PC-9 (cell line): ENCODE data around the gene TTLL5. TPM values are rescaled to one million over a fixed set of nuclear protein-coding genes. Genes with fewer than 3 reads are reported as not detected.
"Not testable (repeated sequence)": the region's sequence is repeated elsewhere in the genome, so short reads cannot be mapped to it uniquely, and the experiment has no call there.

ENCODE experiments used
- BruUV-seq: library from RNA; stranded (reverse); fragments of 400-500 nt; replicated peaks from 2 replicates; lab custom pipeline; 2021; lab: Mats Ljungman, UMichigan
- CTCF ChIA-PET: fragments of 300-600 bp; sonication (Branson Sonifier 250); formaldehyde crosslinking; loops from one replicate; lab custom pipeline; 2022; ENCODE audit warnings: antibody characterized with exemption; lab: Charles Lee
- POLR2A ChIA-PET: fragments of 300-600 bp; sonication (Branson Sonifier 250); formaldehyde crosslinking; loops from one replicate; lab custom pipeline; 2022; ENCODE audit warnings: antibody characterized with exemption; ENCODE audit not compliant: unreplicated experiment; lab: Charles Lee
- DNase-seq, 2 experiments: peaks; one replicate each; pipeline versions ENCODE4 v3.0.0 to v3.0.0-alpha.2; 2015 to 2022; ENCODE audit warnings: mixed read lengths in 1 of 2
- H2AFZ ChIP-seq: fragments of 200-600 bp; sonication (generic); 2 replicates; pipeline ENCODE4 v1.8.1; 2017; ENCODE audit warnings: antibody characterized with exemption
- H3F3A ChIP-seq: fragments of 200-600 bp; sonication (generic); 2 replicates; pipeline ENCODE4 v1.8.1; 2017; ENCODE audit warnings: antibody characterized with exemption, mild to moderate bottlenecking, low read depth; ENCODE audit not compliant: insufficient read depth
- H3K27ac ChIP-seq: fragments of 200-600 bp; sonication (generic); 2 replicates; pipeline ENCODE4 v1.6.1; 2016; ENCODE audit warnings: mixed run types
- H3K27me3 ChIP-seq: fragments of 200-600 bp; sonication (generic); 2 replicates; pipeline ENCODE4 v1.6.1; 2016; ENCODE audit warnings: low read depth, mixed run types; ENCODE audit not compliant: insufficient read depth
- H3K36me3 ChIP-seq: fragments of 200-600 bp; sonication (generic); 2 replicates; pipeline ENCODE4 v1.6.1; 2016; ENCODE audit warnings: low read depth, mixed run types
- H3K4me1 ChIP-seq: fragments of 200-600 bp; sonication (generic); replicated peaks from 2 replicates; pipeline ENCODE4 v1.6.1; 2016; ENCODE audit warnings: mixed run types; ENCODE audit not compliant: insufficient read depth
- H3K4me2 ChIP-seq: fragments of 200-600 bp; sonication (generic); 2 replicates; pipeline ENCODE4 v1.6.1; 2017; ENCODE audit warnings: mixed run types
- H3K4me3 ChIP-seq: fragments of 200-600 bp; sonication (generic); 2 replicates; pipeline ENCODE4 v1.6.1; 2016; ENCODE audit warnings: mixed run types
- H3K79me2 ChIP-seq: fragments of 200-600 bp; sonication (generic); 2 replicates; pipeline ENCODE4 v1.6.1; 2017; ENCODE audit warnings: low read depth, mixed run types
- H3K9me2 ChIP-seq: fragments of 200-600 bp; sonication (generic); 2 replicates; pipeline ENCODE4 v1.8.1; 2017; ENCODE audit warnings: mild to moderate bottlenecking; ENCODE audit not compliant: insufficient read depth
- H3K9me3 ChIP-seq: fragments of 200-600 bp; sonication (generic); 2 replicates; pipeline ENCODE4 v1.8.1; 2016; ENCODE audit warnings: low read depth; ENCODE audit not compliant: insufficient read depth
- H4K20me1 ChIP-seq: fragments of 200-600 bp; sonication (generic); 2 replicates; pipeline ENCODE4 v1.8.1; 2017; ENCODE audit not compliant: insufficient read depth
- EZH2 ChIP-seq: fragments of 200-600 bp; sonication (generic); IDR thresholded peaks from 2 replicates; pipeline ENCODE4 v1.8.0; 2017; ENCODE audit warnings: antibody characterized with exemption, low read depth
- intact Hi-C: fragments of 100-400 bp; cut with micrococcal nuclease; formaldehyde crosslinking; loops from one replicate; pipeline ENCODE4 v1.10.0; 2022; ENCODE audit not compliant: unreplicated experiment
- total RNA-seq: library from RNA; stranded (reverse); gene quantifications from 2 replicates; pipeline ENCODE4 v1.2.3, GENCODE V29; 2021
- TF ChIP-seq, protein P1 (sequence below): fragments of 200-600 bp; sonication (generic); conservative IDR thresholded peaks from 2 replicates; pipeline ENCODE4 v1.6.1; 2017; ENCODE audit warnings: mixed run types, antibody characterized with exemption, mild to moderate bottlenecking, moderate library complexity

TTLL5 gene
- total RNA-seq, 1 experiment from 2014 or later, result 75.3 TPM

DNA sequence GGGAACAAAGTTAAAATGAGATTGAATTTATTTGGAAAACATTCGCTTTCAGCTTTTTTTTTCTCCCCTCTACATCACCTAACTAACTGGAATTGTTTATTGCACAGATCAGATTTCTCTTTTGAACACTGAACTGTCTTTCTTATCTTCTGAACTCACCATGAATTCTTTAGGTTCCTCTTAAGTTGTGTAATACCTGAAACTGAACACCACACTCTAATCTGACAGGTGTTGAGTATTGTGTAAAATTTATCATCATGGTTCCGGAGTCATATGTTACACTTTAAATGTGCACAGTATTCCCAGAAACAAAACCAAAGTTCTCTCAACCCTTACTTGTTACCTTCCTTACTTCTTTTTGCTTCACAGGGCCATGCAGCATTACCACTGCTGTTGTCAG is 254.0 kb downstream of the TTLL5 start:
- CTCF ChIA-PET, result interaction anchor here (0.7 kb wide), 1 partner anchor 10 kb away, joined by 3 read pairs; no protein-coding TSS in a partner anchor
- no peaks in the 10 kb centered on the region for H3K27me3 ChIP-seq
- peaks cover 12% of the 10 kb centered on the region; the same call in 1 of the 2 replicates for H3F3A ChIP-seq
- TF ChIP-seq, protein P1, sequence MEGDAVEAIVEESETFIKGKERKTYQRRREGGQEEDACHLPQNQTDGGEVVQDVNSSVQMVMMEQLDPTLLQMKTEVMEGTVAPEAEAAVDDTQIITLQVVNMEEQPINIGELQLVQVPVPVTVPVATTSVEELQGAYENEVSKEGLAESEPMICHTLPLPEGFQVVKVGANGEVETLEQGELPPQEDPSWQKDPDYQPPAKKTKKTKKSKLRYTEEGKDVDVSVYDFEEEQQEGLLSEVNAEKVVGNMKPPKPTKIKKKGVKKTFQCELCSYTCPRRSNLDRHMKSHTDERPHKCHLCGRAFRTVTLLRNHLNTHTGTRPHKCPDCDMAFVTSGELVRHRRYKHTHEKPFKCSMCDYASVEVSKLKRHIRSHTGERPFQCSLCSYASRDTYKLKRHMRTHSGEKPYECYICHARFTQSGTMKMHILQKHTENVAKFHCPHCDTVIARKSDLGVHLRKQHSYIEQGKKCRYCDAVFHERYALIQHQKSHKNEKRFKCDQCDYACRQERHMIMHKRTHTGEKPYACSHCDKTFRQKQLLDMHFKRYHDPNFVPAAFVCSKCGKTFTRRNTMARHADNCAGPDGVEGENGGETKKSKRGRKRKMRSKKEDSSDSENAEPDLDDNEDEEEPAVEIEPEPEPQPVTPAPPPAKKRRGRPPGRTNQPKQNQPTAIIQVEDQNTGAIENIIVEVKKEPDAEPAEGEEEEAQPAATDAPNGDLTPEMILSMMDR, result no peak
- TF ChIP-seq EZH2, result no peak
- no peak overlapping the region for H2AFZ ChIP-seq
- intact Hi-C loops, result loop anchor here (5.0 kb wide), 1 partner anchor 203 kb away; no protein-coding TSS in a partner anchor
- H3K9me2 ChIP-seq, result no peaks in the 10 kb centered on the region
- no TSS peak for BruUV-seq
- no peak overlapping the region for H3K27ac ChIP-seq
- no peaks in the 10 kb centered on the region for H3K79me2 ChIP-seq
- H3K9me3 ChIP-seq, result no peaks in the 10 kb centered on the region
- DNase-seq, result peak in 1 of 2 experiments; percentile 67
- no peaks in the 10 kb centered on the region for H3K36me3 ChIP-seq
- H3K4me2 ChIP-seq, result no peak overlapping the region
- H3K4me3 ChIP-seq, result no peak overlapping the region
- H4K20me1 ChIP-seq, result no peaks in the 10 kb centered on the region
- POLR2A ChIA-PET, result interaction anchor here (0.6 kb wide), 1 partner anchor 10 kb away, joined by 7 read pairs; no protein-coding TSS in a partner anchor
- H3K4me1 ChIP-seq, result peaks cover 8% of the 10 kb centered on the region; the same call in 1 of the 2 replicates

DNA sequence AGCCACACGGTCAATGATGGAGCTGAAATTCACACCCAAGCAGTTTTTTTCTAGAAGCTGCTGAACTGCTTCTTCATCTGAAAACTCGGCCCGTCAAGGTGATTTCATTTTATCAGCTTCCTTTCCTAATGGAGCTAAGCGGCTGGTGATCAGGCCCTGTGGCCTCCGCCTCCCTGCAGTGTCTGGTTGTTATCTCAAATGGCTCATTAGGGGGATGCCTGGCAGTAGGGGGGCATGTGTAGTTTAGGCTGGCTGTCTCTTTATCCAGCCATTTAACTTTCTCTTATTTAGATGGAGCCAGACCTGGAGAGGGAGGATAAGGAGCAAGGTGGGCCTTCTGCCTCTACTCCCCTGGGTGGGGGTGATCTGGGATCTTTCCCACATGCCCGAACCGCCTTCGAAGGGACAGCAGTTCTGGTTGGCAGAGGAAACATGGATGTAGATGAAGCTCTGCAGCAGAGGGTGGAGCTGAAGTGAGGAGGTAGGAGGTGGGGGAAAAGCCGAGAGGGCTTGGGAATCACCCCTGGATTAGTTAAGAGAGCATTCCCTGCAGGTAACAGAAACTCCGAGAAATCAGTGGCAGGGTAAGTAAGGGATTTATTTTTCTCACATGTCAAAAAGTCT is 256.4 kb downstream of the TTLL5 start:
- ChIA-PET POLR2A (interaction anchor here (0.6 to 0.8 kb wide), 2 partner anchors 20 to 1103 kb away, joined by 3 read pairs; no protein-coding TSS in a partner anchor), CTCF (interaction anchor here (0.9 kb wide), 1 partner anchor 24 kb away, joined by 3 read pairs; no protein-coding TSS in a partner anchor)
- H2AFZ ChIP-seq, result no peak overlapping the region
- H3K9me3 ChIP-seq, result no peaks in the 10 kb centered on the region
- no TSS peak for BruUV-seq
- H3F3A ChIP-seq, result peaks cover 12% of the 10 kb centered on the region; the same call in 1 of the 2 replicates
- H3K4me3 ChIP-seq, result no peak overlapping the region
- H3K4me2 ChIP-seq, result no peak overlapping the region
- no peaks in the 10 kb centered on the region for H3K27me3 ChIP-seq
- no peaks in the 10 kb centered on the region for H3K79me2 ChIP-seq
- DNase-seq, result no peak
- intact Hi-C loops, result loop anchor here (5.0 kb wide), 1 partner anchor 205 kb away; no protein-coding TSS in a partner anchor
- no peak for TF ChIP-seq EZH2
- TF ChIP-seq, protein P1, result no peak
- H3K4me1 ChIP-seq, result peaks cover 8% of the 10 kb centered on the region; the same call in 1 of the 2 replicates
- H3K36me3 ChIP-seq, result no peaks in the 10 kb centered on the region
- no peaks in the 10 kb centered on the region for H4K20me1 ChIP-seq
- H3K9me2 ChIP-seq, result no peaks in the 10 kb centered on the region
- H3K27ac ChIP-seq, result no peak overlapping the region

DNA sequence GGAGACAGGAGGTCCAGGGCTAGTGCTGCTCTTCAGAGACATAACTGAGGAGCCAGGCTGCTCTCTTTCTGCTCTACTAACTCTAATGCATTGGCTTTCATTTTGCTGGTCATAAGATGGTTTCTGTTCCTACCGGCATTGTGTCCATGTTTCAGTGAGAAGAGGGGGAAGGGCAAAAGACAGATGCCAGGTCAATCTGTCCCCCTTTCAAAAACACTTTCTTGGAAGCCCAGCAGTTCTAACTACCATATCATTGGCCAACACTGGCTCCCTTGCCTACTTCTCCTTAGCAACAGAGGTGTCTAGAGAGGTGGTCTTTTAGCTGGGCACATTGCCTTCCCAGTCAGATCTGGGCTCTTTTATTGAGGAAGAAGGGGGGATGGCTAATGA is 256.9 kb downstream of the TTLL5 start:
- Histone ChIP-seq H3K36me3 (no peaks in the 10 kb centered on the region), H4K20me1 (no peaks in the 10 kb centered on the region), H3K9me2 (no peaks in the 10 kb centered on the region), H3K4me1 (peaks cover 8% of the 10 kb centered on the region; the same call in 1 of the 2 replicates), H3K27ac (no peak overlapping the region), H3F3A (peaks cover 12% of the 10 kb centered on the region; the same call in 1 of the 2 replicates), H2AFZ (no peak overlapping the region), H3K9me3 (no peaks in the 10 kb centered on the region), H3K4me2 (no peak overlapping the region), H3K4me3 (no peak overlapping the region), H3K27me3 (no peaks in the 10 kb centered on the region), H3K79me2 (no peaks in the 10 kb centered on the region)
- CTCF ChIA-PET, result interaction anchor here (0.9 kb wide), 1 partner anchor 24 kb away, joined by 3 read pairs; no protein-coding TSS in a partner anchor
- POLR2A ChIA-PET, result interaction anchor here (0.6 to 0.8 kb wide), 4 partner anchors 21 to 1104 kb away, joined by 3 to 4 read pairs (median 4); no protein-coding TSS in a partner anchor
- TF ChIP-seq EZH2, result no peak
- TF ChIP-seq, protein P1, result no peak
- no peak for DNase-seq
- no TSS peak for BruUV-seq
- intact Hi-C loops, result loop anchor here (5.0 kb wide), 1 partner anchor 206 kb away; no protein-coding TSS in a partner anchor

DNA sequence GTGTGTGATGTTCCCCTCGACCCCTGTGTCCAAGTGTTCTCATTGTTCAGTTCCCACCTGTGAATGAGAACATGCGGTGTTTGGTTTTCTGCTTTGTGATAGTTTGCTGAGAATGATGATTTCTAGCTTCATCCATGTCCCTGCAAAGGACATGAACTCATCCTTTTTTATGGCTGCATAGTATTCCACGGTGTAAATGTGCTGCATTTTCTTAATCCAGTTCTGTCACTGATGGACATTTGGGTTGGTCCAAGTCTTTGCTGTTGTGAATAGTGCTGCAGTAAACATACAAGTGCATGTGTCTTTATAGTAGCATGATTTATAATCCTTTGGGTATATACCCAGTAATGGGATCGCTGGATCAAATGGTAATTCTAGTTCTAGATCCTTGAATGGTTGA is 259.4 kb downstream of the TTLL5 start:
- H3K9me3 ChIP-seq, H3K27ac ChIP-seq, H3K79me2 ChIP-seq, H3K4me1 ChIP-seq, H3F3A ChIP-seq, H3K4me2 ChIP-seq, DNase-seq, CTCF ChIA-PET, H3K27me3 ChIP-seq, H3K9me2 ChIP-seq, BruUV-seq, H2AFZ ChIP-seq, H4K20me1 ChIP-seq, POLR2A ChIA-PET, H3K36me3 ChIP-seq, intact Hi-C loops, H3K4me3 ChIP-seq: not testable (repeated sequence)
